Stimulated activated CD4-positive, alpha-beta T cell treated with anti-CD3 and anti-CD28 coated beads, Interleukin-15, amount 100 ng/mL, for 48 hours (primary cell): Measurements from ENCODE around the gene SLC25A26.

ENCODE experiments used
- DNase-seq, 2 donors: peaks; one replicate each; pipeline ENCODE4 v3.0.0-alpha.2; 2020; ENCODE audit warnings: low read depth in 2 of 2

Gene SLC25A26

GRCh38 chr3:66320390-66320789 lies 99.6 kb downstream of the SLC25A26 start:
- DNase-seq = no peak

- DNase-seq = no peak
Observed at GRCh38 chr3:66322436-66322835, 101.6 kb downstream of the SLC25A26 start.

DNA sequence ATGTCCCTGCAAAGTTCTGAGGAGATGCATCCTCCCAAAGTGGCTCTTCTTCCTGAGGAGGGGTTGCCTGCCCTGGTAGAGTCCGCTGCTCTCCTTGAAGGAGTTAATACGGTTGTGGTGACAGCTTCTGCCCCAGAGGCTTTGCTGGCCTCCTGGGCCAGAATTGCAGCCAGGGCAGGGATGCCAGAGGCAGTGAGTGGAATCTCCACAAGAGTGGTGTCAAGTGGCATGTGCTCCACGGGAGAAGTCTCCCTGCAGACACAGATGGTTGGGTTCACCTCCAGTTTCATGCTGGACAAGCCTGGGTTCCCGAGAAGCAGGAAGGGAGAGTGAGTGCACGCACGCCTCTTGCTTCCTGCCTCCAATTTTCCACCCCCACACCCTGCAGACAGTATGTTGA lies 105.5 kb downstream of the SLC25A26 start:
- DNase-seq = no peak

DNA sequence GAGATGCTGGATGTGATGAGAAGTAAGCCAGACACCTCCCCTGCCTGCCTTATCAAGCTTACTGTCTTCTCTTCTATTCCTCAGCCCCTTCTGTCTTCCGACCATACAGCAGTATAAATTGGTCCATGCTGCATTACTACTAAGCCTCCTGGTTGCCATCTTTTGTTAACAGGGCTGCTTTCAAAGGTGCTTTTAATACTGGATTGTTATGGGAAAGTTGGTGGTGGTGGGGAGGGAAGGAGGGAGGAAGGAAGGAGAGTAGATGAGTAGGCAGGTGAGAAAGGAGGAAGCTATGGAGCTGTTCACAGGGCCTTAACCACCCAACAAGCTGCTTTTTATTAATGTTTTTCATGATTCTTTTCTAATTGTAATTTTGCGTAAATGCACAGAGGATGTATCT lies 114.9 kb downstream of the SLC25A26 start:
- DNase-seq = no peak

- DNase-seq = no peak
Observed at GRCh38 chr3:66336333-66336766, 115.5 kb downstream of the SLC25A26 start.

GRCh38 chr3:66338927-66339326 lies 118.1 kb downstream of the SLC25A26 start:
- no peak for DNase-seq

GRCh38 chr3:66342717-66343356 lies 122.0 kb downstream of the SLC25A26 start:
- DNase-seq = no peak

DNA sequence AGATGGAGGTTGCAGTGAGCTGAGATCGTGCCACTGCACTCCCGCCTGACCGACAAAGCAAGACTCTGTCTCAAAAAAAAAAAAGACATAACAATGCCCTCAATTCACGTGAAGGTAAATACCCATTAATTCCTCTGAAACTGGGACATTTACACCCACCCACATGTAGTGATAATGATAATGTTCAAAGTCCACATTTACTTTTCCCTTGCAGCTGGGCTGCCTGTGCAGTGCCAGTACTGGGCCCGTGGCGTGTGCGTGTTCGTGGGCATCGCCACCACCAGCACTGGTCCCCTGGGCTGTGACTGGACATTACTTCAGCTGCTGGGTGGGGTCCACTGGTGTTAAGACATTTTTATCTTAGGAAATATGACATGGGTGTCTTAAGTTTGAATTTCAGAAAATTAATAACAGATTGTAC lies 123.6 kb downstream of the SLC25A26 start:
- DNase-seq = no peak

DNA sequence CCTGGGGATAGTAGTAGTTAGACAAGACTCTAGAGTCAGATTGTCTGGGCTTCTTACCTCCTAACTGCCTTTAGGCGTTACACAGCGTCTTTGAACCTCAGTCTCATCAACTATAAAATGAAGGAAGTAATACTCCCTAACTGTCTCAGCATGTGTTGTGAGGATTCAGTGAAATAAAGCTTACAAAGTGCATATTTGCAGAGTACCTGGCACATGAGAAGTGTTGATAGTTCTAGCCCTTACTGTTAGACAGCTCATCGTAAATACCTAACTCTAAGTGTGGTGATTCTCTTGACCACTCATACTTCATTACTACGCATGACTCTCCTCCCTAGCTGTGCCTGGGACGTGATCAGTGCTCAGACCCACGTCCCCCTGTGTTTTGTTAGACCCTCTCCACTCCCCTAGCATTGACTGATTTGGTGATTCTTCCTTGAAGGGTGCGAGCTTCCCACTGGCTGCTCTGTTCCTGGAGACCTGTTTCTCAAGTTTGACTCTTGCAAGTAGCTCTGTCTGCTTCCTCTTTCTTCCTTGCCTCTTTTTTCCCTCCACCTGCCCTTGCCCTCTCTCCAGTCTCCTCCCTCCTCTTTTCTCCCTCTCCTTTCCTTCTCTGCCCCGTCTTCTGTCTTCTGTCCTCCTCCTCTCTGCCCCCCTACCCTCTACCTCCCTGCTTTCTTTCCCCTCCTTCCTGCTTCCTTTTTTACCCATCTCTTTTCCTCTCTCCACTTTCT lies 124.2 kb downstream of the SLC25A26 start:
- no peak for DNase-seq

DNA sequence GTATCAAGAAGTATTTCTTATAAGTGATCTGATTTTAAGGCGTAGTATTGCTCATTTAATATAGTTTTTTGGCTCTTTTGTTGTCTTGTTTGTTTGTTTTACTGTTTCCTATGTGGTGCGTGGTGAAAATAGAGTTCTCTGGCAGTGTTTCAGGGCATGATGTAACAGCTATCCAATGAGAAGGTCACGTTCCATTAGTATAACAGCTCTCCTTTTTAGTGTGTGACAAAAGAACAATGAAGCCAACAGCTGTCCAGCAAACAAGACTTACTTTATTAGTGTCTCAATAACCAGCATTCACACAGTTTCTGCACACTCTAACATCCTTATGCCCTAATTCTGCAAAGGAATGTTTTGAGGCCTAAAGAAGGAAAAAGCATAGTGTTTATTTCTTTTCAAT lies 127.9 kb downstream of the SLC25A26 start:
- no peak for DNase-seq

DNA sequence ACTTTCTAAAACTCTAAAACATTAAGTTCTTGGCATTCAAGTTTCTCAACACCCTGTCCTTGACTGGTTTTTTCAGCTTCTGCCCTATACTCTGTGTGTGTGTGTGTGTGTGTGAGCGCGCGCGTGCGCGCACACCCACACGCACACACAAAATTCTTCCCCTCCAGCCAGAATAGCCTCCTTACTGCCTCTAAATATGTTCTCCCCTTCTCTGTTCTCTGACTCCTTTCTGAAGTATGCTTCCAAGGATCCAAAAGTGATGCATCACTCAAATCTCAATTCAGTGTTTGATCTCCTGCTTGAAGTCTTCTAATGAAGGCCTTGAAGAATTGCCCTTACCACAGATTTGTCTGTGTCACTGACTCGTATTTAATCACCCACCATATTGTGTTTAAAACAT lies 129.8 kb downstream of the SLC25A26 start:
- no peak for DNase-seq

DNA sequence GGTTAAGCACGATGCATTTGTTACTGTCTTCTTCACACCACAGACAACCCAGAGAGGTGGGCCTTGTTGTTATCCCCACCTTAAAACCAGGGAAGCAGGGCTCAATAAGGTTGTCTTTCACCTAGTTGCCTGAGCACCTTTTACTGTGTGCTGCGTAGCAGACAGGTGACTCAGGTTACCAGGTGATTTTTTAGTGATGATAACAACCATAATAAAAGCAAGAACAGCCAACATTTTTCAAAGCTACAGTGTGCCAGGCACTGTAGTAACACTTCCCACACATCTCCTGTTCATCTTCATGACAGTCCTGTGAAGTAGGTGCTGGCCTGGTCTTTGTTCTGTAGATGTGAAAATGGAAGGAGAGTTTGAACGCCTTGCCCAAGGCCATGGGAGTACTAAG lies 132.2 kb downstream of the SLC25A26 start:
- DNase-seq = no peak

DNA sequence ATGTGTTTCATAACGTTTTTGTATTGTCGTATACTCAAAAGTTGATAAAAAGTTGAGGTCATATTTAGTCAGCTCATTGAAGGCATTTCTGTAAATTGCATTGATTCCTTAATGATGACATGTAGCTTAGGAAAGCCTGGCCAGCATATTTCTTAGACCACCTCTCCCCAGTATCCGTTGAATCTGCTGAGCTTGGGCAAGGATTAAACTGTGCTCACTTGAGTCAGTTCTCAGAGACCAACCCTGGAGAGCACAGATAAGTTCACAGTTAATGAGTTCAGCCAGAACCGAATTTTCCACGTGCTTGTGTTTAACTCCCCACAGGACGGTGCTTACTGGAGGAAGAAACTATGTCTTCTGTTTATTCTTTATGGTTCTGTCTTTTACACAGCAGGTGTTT lies 132.7 kb downstream of the SLC25A26 start:
- no peak for DNase-seq

DNA sequence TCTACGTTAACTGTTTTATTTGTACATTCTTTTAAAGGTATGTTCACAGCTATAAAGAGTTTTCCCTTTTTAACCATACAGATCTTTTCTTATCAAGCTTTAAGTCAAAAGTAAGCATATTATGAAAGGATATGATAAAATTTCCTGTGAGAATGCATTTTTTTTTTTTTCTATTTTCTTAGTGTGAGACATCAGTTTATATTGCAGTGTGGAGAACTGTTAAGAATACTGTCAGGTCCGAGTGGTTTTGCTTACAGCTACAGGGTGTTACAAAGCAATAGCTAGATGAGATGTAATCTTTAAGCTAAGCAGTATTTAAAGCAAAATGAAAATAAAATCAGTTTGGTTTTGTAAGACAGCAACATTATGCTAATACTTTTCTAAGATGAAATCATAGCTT lies 133.2 kb downstream of the SLC25A26 start:
- no peak for DNase-seq

GRCh38 chr3:66355394-66355793 lies 134.6 kb downstream of the SLC25A26 start:
- no peak for DNase-seq

- DNase-seq = no peak
Observed at GRCh38 chr3:66355997-66356396, 135.2 kb downstream of the SLC25A26 start.

DNA sequence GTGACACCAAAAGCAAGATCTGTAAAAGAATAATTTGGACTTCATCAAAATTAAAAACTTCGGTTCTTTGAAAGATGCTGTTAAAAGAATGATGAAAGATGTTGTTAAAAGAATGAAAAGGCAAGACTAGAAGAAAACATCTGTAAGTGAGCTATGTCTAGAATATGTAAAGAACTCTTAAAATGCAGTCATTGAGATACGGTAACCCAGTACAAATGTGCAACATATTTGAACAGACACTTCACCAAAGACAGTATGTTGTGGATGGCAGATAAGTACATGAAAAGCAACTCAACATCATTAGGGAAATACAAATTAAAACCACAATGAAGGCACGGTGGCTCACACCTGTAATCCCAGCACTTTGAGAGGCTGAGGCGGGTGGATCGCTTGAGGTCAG lies 140.6 kb downstream of the SLC25A26 start:
- DNase-seq = no peak

- no peak for DNase-seq
Observed at GRCh38 chr3:66362541-66362941, 141.7 kb downstream of the SLC25A26 start.

GRCh38 chr3:66363148-66363547 lies 142.3 kb downstream of the SLC25A26 start:
- DNase-seq = no peak

GRCh38 chr3:66365080-66365479 lies 144.3 kb downstream of the SLC25A26 start:
- no peak for DNase-seq

- no peak for DNase-seq
Observed at GRCh38 chr3:66366747-66367146, 145.9 kb downstream of the SLC25A26 start.

DNA sequence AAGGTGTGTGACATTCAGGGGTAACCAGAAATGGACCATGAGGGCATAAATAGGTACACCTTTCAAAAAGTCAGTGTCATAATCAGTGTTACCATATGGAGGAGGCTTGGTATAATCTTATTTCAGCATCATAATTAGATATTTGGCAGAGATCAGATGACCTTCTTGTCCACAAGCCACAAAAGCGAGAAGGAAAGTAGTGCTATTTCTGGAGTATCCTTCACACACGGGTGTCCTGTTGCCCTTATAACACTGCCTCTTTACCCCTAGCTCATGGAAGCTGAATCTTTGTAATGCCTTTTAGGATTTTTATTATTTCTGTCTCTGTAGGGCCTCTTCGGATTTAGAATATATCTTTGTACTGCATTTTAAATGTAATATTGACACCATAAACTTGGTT lies 147.2 kb downstream of the SLC25A26 start:
- DNase-seq = no peak

- no peak for DNase-seq
Observed at GRCh38 chr3:66370179-66370578, 149.4 kb downstream of the SLC25A26 start.

- no peak for DNase-seq
Observed at GRCh38 chr3:66371432-66371831, 150.6 kb downstream of the SLC25A26 start.
